Sigmoid colon (tissue), 4 donors: ENCODE results near the gene TNNT3.

Experiments
- CTCF ChIP-seq, 4 experiments: fragments of 450-650 bp in 3 of 4; fragments of 200-600 bp in 1 of 4; IDR thresholded peaks; one replicate each; pipeline ENCODE4 v1.5.1; 2016 to 2019; ENCODE audit warnings: antibody characterized with exemption in 4 of 4, mild to moderate bottlenecking in 3 of 4, moderate library complexity in 2 of 4
- POLR2A ChIP-seq, 2 donors: fragments of 450-650 bp; IDR thresholded peaks; one replicate each; pipeline ENCODE4 v1.6.1; 2016; ENCODE audit warnings: antibody characterized with exemption in 2 of 2, mild to moderate bottlenecking in 2 of 2, moderate library complexity in 2 of 2
- POLR2AphosphoS5 ChIP-seq, 4 donors: sonication (generic); formaldehyde crosslinking; IDR thresholded peaks; one replicate each; pipeline ENCODE4 v1.6.1; 2017; ENCODE audit warnings: antibody characterized with exemption in 4 of 4

GRCh38 chr11:1924646-1925372 is 5.3 kb downstream of the TNNT3 start:
- TF ChIP-seq POLR2A (IDR thresholded peaks at IDR 0.05) (no peak), CTCF (IDR thresholded peaks at IDR 0.05) (no peak), POLR2AphosphoS5 (IDR thresholded peaks at IDR 0.05) (no peak)
